ENCODE data around the gene NPY. TPM values are rescaled to one million over a fixed set of nuclear protein-coding genes. Genes with fewer than 3 reads are reported as not detected.

Gene NPY
- total and polyA plus RNA-seq, 9 of the 15 experiments (the other 6 are each of a cell fraction or from before 2014, with no cell fraction given) = not detected

GRCh38 chr7:24291271-24291670, 7.3 kb downstream of the NPY start:
- WGBS (ENCODE audit: insufficient coverage, low coverage, missing lambda C conversion rate) = 0% methylated on average over 7 of the region's 7 CpGs
- TF ChIP-seq TCF3 (CRISPR knock-in tag; IDR thresholded peaks at IDR 0.05) (no peak), USF1 (CRISPR knock-in tag; IDR thresholded peaks at IDR 0.05) (no peak), HDAC2 (IDR thresholded peaks at IDR 0.05) (no peak), HES1 (IDR thresholded peaks at IDR 0.05; ENCODE audit: low read depth) (no peak), ZZZ3 (IDR thresholded peaks at IDR 0.05) (no peak), ZBTB1 (CRISPR knock-in tag; IDR thresholded peaks at IDR 0.05; ENCODE audit: borderline replicate concordance, low read depth) (no peak), TBP (optimal IDR thresholded peaks at IDR 0.05; ENCODE audit: low read depth, low read length) (no peak), MEF2A (IDR thresholded peaks at IDR 0.05; ENCODE audit: control insufficient read depth, low read depth, low read length) (no peak), BRF2 (IDR thresholded peaks at IDR 0.05; ENCODE audit: borderline replicate concordance, insufficient read depth, insufficient read length) (no peak), ZNF184 (CRISPR knock-in tag; IDR thresholded peaks at IDR 0.05) (no peak), ELF1 (tag; IDR thresholded peaks at IDR 0.05) (no peak), ZKSCAN8 (CRISPR knock-in tag; IDR thresholded peaks at IDR 0.05) (no peak)
- ATAC-seq (no peak), FAIRE-seq (no peak), DNase-seq (ENCODE audit: extremely low read depth in 1 of 4, low spot score in 3 of 4) (no peak)
- no peaks in the 10 kb centered on the region for H3K4me1 ChIP-seq (replicated peaks in 1 of 2; ENCODE audit: control insufficient read depth in 2 of 2, insufficient read depth in 2 of 2, low read length in 2 of 2)
- H3K9ac ChIP-seq (ENCODE audit: insufficient read depth in 1 of 2, low read depth in 2 of 2, low read length in 2 of 2) = no peak overlapping the region
- no peak overlapping the region for H3K4me2 ChIP-seq (ENCODE audit: insufficient read depth, low read length)
- H3K27ac ChIP-seq (ENCODE audit: extremely low read depth, low read depth, low read length) = no peak overlapping the region
- no peaks in the 10 kb centered on the region for H3K9me1 ChIP-seq (ENCODE audit: control insufficient read depth, insufficient read depth, low read length)
- no peaks in the 10 kb centered on the region for H3K9me3 ChIP-seq (replicated peaks; ENCODE audit: control insufficient read depth, insufficient read depth, low read depth, low read length)
- ChIA-PET CTCF (ENCODE audit: low intra/inter-chr PET ratio) (interaction anchor here (1.5 kb wide), 1 partner anchor 802 kb away, joined by 7 read pairs; no protein-coding TSS in a partner anchor), POLR2A (no interaction called here)
- peaks cover 0 to 2% of the 10 kb centered on the region in 2 experiments; a peak in 2 of 5 replicates for H3K27me3 ChIP-seq (ENCODE audit: control insufficient read depth in 2 of 2, insufficient read depth in 2 of 2, low read length in 2 of 2)
- H3K36me3 ChIP-seq (ENCODE audit: control insufficient read depth, insufficient read depth, low read length) = no peaks in the 10 kb centered on the region
- H4K20me1 ChIP-seq (replicated peaks; ENCODE audit: control insufficient read depth, insufficient read depth, low read length) = no peaks in the 10 kb centered on the region
- in situ Hi-C loops (cut with MboI) (no loop called here), intact Hi-C loops (cut with micrococcal nuclease) (loop anchor here (2.0 kb wide), 1 partner anchor 808 kb away; no protein-coding TSS in a partner anchor)
- no peaks in the 10 kb centered on the region for H3K79me2 ChIP-seq (ENCODE audit: control insufficient read depth, insufficient read depth, low read length)
- H3K4me3 ChIP-seq = no peak overlapping the region
- H2AFZ ChIP-seq (ENCODE audit: low read depth, low read length) = no peak overlapping the region
- no TSS peak for BruUV-seq (replicated peaks)

All from K562 (cell line).